ENCODE measurements around the gene GP1BB.

GP1BB gene

DNA sequence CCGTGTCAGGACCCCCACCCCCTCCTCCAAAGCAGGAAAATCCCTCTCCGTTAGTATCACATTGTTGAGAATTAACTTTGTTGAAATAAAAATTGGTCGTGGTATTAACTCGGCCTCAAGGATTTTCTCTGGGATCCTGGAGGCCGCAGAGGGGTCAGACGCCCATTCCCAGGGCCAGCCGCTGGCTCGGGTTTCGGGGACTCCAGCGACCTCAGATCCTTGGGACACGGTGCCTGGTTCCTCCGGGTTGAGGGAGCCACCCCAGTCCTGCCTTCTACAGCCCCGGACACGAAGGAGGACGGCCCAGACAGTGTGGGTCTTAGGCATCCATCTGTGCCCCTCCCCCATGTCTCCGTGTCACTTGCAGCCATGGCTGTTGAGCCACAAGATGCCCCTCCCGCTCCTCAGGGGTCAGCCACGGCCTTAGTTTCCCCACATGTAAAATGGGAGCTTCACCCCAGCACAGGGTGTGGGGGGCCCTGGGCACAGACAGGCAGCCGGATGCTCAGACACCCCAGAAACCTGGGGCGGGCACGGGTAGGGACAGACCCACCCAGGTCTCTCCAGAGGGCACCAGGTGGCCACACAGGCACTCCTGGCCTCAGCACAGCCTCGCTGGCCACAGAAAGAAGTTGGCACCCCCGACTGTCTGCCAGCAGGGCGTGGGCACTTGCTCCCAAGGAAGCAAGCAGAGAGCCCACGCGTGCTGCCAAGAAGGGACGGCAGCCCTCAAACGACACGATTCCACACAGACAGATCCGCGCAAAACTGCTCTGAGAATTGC lies 15.5 kb downstream of the GP1BB start:
- no peak for DNase-seq (ENCODE audit: extremely low spot score, insufficient read length, low read depth)
- no peak for FAIRE-seq

DNA sequence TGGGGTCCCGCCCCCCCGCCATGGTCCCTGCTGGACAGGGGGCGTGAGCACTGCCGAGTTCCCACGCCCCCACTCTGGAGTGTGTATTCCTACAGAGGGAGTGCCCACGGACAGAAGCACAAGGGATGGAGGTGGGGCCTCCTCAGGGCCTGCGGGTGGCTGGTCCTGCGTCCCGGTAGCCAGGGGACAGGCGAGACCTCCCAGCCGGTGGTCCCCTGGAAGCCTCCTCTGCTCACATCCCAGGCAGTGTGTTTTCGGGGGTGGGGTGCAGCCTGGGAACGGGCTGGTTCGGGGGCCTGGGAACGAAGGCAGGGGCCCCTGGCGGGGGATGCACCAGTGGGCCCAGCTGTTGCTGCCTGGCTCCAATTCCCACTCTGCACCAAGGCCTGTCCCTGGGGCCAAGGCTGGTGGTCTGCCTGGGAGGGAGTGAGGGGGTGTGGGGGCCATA lies 16.1 kb downstream of the GP1BB start:
- DNase-seq (ENCODE audit: extremely low spot score, insufficient read length, low read depth): no peak
- no peak for FAIRE-seq

DNA sequence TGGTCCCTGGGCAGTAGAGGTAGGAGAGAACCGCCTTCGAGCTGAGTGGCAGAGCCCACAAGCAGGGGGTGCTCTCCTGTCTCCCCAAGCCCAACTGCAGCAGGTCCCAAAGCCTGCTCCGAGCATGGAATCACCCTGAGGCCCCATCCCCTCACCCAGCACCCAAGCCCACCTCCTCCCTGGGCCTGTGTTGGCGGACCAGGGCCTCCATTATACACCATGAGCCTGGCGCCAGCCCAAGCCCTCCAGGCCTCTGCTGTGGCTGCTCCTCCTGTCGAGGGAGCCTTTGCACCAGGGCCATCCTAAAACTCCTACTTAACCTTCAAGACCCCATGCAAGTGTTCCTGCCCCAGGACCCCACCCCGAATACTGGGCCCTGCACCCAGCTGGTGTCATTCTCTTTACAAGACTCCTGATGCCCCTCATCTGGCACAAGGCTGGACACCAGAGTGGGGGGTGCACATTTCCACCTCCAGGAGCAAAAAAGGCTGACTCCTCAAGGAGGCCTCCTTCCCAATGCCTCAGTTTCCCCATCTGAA lies 16.6 kb downstream of the GP1BB start:
- FAIRE-seq: no peak
- no peak for DNase-seq (ENCODE audit: extremely low spot score, insufficient read length, low read depth)

DNA sequence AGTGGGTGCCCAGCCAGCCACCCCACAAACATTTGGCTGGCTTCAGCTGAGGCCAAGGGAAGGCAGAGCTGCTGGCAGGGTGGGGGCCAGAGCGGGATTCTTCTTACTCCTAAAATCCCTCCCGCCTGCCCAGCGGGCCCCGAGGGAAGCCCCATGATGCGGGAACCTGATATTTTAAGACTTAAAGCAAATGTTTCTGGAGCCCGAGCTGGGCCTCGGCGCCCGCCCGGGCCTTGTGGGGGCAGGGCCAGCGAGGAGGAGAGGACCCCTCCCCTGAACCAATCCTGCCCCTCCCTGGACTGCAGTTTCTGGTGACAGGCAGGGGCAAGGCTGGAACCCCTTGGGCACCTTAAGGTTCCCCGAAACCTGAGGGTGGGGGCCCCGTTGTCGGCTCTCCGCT lies 17.2 kb downstream of the GP1BB start:
- no peak for DNase-seq (ENCODE audit: extremely low spot score, insufficient read length, low read depth)
- FAIRE-seq: no peak

DNA sequence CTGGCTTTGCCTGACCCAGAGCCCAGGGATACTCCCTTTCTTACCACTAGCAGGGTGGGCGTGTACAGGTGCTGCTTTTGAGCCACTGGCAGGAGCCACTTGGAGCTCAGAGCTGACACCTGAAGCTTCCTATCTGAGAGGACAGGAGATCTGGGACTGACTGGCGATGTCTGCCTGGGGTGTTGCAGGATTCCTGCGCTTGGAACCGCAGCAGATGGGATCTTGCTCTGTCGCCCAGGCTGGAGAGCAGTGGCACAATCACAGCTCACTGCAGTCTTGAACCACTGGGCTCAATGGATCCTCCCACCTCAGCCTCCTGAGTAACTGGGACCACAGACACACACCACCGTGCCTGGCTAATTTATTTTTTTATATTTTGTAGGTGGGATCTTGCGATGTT lies 17.7 kb downstream of the GP1BB start:
- DNase-seq (ENCODE audit: extremely low spot score, insufficient read length, low read depth) (no peak), FAIRE-seq (no peak)

DNA sequence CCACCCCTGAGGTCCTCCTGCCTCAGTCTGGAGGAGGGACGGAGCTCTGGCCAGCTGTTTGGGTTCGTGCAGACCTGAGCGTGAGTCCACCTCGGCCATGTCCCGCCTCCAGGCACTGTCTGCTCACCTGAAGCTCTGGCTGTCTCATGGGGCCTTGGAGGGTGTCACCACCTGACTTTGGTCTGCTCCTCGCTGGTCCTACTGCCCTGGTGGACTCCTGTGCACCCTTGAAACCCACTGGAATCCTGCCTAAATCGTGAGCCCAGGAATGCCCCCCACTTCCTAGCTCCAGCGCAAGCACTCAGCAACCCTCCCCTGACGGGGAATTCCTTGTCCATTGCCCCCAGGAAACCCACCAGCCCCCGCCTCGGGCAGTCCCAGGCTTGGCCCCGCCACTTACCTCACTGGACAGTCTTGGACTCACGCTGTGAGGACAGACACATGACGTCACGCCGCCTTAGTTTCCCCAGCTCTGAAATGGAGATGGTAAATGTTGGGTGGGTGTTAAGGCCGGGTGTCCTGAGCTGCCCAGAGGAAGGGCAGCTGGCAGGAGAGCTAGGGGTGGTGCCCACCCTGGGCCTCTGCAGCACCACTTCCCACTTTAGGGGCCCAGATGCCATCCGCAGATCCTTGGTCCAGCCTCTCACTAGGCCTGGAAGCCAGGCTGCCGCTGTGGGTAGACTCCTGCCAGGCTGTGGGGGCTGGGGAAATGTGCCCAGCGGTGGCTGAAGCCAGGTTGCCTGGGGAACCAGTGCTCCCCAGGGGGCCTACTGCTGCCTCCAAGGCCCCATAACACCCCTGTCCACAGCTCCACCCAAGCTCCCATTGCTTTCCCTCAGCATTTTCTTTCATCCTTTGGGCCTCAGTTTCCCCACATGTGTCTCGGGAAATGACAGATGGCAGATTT lies 19.1 kb downstream of the GP1BB start:
- DNase-seq (ENCODE audit: extremely low spot score, insufficient read length, low read depth) (no peak), FAIRE-seq (no peak)

DNA sequence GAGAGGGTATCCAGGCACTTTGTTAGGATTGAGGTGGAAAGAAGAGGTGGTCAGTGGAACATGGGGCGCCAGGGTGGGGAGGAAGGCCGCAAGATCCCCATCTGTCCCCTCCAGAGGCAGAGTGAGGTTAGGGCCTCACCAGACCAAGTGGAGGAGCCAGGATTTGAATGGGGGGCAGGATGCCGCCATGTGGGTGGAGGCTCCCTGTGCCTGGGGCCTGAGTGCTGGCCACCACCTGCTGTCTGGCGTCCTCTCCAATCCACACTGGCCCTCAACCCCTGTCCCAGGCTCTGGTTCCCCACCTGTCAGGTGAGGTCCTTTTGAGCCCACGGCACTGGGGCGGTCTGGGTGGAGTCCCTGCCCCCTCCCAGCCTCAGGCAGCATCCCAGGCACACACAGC lies 19.7 kb downstream of the GP1BB start:
- FAIRE-seq (no peak), DNase-seq (ENCODE audit: extremely low spot score, insufficient read length, low read depth) (no peak)

DNA sequence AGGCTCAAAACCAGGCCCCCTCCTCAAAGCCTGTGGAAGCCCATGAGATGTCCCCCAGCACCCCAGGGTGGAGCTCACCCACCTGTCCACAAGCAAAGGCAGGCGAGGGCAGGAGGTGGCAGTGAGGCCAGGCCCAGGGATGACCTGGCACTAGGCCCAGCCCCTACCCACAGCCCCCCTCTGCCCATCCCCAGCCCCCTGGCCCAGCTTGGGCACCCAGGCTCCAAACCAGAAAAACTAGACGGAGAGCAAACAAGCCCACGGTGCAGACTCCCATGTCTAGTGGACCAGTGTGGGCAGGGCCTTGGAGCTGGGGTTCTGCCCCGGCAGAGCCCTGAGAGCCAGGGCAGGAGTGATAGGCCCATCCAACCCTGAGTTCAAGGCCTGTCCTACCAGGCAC lies 20.3 kb downstream of the GP1BB start:
- FAIRE-seq: no peak
- no peak for DNase-seq (ENCODE audit: extremely low spot score, insufficient read length, low read depth)

DNA sequence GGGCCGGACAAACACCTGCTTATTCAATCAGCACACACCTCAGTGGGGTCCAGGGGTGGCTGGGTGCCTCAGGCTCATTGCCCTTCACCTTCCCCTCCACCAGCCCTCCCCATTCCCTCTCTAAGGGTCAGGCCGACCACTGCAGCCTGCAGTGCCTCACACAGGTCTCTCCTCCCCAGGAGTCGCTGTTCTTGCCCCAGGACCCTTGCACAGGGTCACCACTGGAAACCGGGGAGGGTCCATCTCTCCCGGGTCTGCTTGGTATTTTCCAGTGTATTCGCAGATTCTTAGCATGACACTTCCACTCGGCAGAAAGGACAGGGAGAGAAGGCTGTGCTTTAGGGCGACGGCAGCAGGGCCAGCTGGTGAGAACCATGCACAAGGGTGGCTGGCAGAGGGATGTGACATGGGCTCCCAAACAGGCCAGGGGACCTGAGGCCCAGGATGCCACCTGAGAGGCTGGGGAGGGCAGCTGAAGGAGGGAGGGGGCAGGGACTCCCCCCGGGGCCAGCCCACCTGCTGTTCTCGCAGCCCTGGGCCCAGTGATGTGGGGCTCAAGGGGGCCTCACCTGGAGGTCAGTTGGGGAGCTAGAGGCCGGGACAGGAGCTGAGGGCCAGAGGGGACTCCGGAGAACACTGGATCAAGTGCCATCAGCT lies 21.1 kb downstream of the GP1BB start:
- FAIRE-seq (no peak), DNase-seq (ENCODE audit: extremely low spot score, insufficient read length, low read depth) (no peak)

DNA sequence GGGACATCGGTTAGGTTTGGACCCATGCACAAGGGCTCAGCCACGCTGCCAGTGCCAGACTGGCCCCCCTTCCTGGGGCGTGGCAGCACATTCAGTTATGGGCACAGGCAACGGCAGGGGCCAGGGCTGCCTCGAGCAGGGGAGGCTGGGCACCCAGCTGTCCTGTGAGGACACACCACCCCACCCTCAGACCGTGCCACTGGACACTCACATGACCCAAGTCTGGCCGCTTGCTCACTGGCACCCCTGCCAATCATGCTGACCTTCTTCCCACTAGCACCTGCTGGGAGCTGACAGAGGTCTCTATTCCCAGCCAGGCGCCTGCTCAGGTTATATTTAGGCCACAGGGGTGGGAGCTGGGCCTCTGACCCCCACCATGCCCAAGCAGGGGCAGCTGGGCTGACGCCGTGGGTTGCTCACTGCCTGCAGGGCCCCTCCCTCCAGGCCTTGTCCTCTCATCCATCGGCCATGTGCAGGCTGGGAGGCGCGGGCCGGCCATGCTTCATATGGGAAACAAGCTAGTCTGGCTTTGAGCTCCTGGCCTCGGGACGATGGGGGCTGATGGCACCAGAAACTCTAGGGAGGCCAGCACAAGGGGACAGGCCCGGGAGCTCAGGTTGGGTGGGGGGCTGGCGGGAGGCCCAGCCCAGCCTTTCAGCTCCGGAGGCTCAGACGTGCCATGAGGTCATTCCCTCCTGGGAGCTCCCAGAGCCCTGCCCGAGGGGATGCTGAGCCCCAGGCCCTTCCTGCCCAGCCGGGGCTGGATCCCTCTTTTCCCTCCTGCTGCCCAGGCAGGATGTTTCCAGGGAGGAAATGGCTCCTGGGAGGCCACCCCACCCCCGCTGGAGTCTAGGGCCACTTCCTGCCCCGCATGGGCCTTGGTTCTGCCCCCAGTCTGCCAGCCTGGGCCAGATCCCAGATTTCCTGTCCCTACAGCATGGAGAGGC lies 22.1 kb downstream of the GP1BB start:
- no peak for DNase-seq (ENCODE audit: extremely low spot score, insufficient read length, low read depth)
- no peak for FAIRE-seq

DNA sequence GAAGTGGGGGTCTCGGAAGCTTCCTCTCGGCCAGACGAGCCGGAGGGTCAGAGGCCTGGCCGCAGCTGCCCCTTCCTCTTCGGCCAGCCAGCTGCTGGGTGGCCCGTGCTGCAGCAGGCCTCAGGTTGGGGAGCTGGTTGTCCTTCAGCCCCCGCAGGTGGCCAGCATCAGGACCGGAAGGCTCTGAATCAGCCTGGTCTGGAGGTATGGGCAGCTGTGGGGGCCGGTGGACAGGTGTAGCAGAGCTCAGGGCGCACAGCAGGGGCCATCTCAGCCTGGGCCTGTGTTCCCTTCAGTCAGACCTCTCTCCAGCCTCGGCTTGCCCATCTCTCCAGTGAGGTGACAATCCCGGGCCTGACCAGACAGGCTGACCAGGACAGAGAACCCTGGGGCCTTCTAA lies 23.4 kb downstream of the GP1BB start:
- no peak for FAIRE-seq

DNA sequence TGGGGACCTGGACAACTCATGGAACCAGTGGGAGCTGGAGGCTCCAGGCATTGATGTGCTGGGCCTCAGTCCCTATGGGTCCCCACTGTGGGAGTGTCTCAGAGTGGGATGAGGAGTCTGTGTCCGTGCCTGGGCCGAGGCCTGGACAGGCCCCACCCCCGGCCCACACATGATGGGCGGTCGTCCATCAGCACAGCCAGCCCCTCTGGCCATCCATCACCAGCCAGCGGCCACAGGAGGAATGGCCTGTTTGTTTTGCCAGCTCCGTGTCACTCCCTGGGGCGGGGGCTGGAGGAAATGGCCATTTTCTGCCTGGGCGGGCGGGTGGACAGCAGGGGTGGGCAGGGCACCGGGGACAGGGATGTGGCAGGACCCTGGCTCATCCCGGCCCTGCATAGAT lies 24.2 kb downstream of the GP1BB start:
- FAIRE-seq (no peak), DNase-seq (ENCODE audit: extremely low spot score, insufficient read length, low read depth) (no peak)

More for the DNA sequence above, 23.4 kb downstream of the GP1BB start:
- DNase-seq (ENCODE audit: extremely low spot score, insufficient read length, low read depth): no peak

DNA sequence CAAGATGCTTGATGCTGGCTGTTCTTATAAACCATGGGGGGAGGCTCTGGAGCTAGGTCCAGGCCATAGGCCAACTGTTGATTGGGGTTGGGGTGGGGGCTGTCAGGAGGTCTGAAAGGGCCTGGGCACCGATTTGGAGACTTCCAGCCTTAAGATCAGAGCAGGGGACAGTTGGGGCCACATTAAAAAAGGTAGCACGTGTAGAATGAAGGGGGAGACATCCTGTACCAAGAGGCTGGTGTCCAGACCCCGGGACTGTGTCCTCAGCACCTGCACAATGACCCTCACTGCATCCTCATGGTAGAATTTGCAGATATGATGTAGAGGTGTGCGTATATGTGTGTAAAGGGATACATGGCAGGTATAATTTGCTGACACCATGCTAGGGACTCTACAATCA lies 24.8 kb downstream of the GP1BB start:
- no peak for FAIRE-seq
- DNase-seq (ENCODE audit: extremely low spot score, insufficient read length, low read depth): no peak

DNA sequence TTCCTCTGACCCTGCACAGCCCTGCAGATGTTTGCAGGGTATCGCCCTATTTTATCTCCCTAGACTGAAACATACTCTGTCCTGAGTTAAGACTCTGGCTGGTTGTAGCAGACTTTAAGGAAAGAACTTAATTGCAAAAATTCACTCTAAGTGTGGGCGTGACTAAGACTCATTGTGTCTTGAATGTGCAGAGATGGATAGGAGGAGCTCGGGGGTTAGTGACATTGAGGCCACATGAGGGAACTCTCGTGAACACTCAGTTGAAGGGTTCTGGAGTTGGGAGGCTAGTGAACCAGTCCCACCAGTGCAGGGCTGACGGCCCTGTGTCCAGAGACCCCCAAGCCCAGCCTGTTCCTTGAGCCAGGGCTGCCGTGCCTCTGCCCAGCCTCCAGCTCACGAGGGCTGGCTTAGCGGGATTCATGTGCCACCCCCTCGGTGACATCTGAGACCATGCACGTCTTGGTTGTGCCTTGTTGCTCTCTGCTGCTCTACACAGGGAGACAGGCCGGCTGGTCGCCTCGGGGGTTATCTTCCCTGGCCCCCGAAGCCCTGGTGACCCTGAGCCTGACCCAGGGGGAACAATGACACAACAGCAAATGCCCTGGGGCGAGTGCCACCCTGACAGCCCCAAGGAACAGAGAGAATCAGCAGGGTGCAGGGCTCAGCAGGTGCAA lies 25.8 kb downstream of the GP1BB start:
- FAIRE-seq (no peak), DNase-seq (ENCODE audit: extremely low spot score, insufficient read length, low read depth) (no peak)

DNA sequence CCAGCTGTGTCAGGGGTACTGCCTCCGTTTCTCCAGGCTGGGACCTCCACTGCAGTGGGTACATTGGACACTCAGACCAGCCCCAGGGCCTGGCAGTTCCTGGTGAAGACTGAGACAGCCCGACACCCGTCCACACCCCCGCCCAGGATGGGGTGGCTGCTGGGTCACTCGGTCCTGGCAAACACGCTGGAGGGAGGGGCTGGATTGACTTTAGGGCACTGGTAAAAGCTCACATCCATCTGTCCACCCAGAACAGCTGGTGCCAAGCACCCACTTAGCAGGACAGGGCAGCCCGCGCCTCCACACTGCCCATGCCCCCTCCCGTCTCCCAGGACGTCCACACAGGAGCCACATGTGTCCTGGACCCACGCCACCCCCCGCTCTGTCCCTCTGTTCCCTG lies 26.5 kb downstream of the GP1BB start:
- DNase-seq (ENCODE audit: extremely low spot score, insufficient read length, low read depth): no peak
- no peak for FAIRE-seq

DNA sequence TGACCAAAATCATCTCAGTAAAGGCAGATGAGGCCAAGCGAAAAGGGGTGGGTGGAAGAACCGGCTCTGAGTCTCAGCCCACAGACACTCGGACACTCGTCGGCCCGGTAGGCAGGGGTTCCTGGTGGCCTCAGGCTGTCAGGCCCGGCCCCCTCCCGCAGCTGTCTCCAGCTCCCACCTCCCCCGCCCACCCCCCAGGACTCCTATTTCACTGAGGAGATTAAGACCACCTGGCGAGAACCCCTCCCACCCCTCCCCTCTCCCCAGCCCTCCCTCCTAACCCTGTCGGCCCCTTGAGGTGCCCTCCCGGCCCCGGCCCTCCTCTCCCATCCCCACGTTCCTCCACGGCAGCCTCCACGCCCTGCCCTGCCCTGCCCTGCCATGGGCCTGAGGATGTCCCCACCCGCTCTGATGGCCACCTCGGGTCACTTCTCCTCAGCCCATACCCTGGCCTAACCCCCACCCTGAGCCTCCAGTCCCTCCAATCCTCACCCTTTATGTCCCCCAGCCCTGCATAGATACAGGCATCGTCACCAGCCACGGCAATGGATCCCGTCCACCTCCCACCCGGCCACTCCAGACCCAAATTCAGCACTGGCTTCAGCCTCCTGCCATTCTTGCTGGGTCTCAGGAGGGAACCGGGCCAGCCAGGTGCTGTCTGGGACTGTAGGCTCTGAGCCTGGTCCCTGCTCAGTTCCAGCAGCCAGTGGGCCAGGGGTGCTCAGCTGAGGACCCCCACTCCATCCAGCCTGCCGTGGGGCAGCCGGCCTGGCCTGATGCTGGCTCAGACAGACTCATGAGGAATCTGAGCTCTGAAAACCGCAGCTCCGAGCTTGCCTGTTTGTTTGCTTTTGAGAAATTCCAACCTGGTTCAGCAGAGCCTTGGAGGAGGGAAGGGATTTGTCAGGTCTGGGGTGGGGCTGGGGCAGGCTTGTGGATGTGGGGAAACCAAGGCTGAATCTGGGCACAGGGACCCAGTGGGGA lies 27.5 kb downstream of the GP1BB start:
- DNase-seq (ENCODE audit: extremely low spot score, insufficient read length, low read depth) (no peak), FAIRE-seq (no peak)

DNA sequence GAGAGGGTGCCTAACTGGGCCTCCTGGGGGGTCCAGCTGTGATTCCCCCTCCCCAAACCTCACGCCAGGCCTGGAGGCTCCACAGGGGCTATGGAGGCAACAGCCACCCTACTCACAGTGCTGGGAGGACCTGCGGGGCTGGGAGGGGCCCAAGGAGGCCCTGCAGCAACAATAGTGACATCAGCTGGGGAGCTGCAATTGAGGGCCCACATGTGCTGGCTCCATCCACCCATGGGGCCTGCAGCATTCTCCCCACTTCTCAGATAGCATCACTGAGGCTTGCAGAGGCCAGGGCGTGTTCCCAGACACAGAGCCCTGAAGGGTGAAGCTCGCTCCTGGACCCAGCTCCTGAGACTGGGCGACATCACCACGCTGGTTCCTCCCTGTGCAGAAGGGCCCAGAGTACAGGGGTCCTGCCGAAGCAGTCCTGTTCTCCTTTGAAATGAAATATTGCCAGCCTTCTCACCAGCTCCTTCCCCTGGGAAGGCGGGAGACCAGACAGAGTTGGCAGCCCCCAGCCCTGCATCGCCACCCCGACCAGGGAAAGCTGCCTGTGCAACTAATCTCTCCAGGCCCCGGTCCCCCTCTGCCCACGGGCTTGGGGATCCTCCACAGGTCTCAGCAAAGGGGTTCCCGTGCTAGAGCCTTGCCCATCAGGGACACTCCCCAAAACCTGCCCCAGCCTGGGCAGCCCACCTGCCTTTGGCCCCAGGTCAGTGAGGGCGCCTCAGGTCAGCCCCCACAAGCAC lies 28.3 kb downstream of the GP1BB start:
- DNase-seq (ENCODE audit: extremely low spot score, insufficient read length, low read depth): no peak
- FAIRE-seq: no peak
